MCF 10A (cell line): ENCODE measurements around the gene KCNH1. TPM values are rescaled to one million over a fixed set of nuclear protein-coding genes. Genes with fewer than 3 reads are reported as not detected.

ENCODE experiments used
- BruUV-seq: library from RNA; stranded (reverse); fragments of 400-500 nt; replicated peaks from 2 replicates; lab custom pipeline; 2021; lab: Mats Ljungman, UMichigan
- CTCF ChIA-PET: fragments of 300-600 bp; sonication (Branson Sonifier 250); formaldehyde crosslinking; extraction: SDS; loops from one replicate; lab custom pipeline; 2021; ENCODE audit warnings: antibody characterized with exemption, inconsistent platforms; lab: Yijun Ruan, JAX
- POLR2A ChIA-PET: fragments of 300-600, 350-650 bp; sonication (Branson Sonifier 250); formaldehyde crosslinking; extraction: SDS; loops from one replicate; lab custom pipeline; 2020; ENCODE audit warnings: antibody characterized with exemption, inconsistent platforms; lab: Yijun Ruan, JAX
- DNase-seq: peaks from one replicate; pipeline ENCODE4 v3.0.0-alpha.2; 2018; ENCODE audit not compliant: unreplicated experiment
- H3K27ac Mint-ChIP-seq: one replicate; pipeline ENCODE4 v1.8.0; 2022; ENCODE audit warnings: mild to moderate bottlenecking, low read depth, mixed read lengths; ENCODE audit not compliant: unreplicated experiment
- H3K27me3 Mint-ChIP-seq: one replicate; pipeline ENCODE4 v1.8.0; 2022; ENCODE audit warnings: mixed read lengths; ENCODE audit not compliant: insufficient read depth, unreplicated experiment
- H3K36me3 Mint-ChIP-seq: one replicate; pipeline ENCODE4 v1.8.0; 2022; ENCODE audit warnings: mild to moderate bottlenecking, moderate library complexity, mixed read lengths; ENCODE audit not compliant: insufficient read depth, unreplicated experiment
- H3K4me1 Mint-ChIP-seq: one replicate; pipeline ENCODE4 v1.8.0; 2022; ENCODE audit warnings: mixed read lengths; ENCODE audit not compliant: insufficient read depth, unreplicated experiment
- H3K4me3 Mint-ChIP-seq: one replicate; pipeline ENCODE4 v1.8.0; 2022; ENCODE audit warnings: mild to moderate bottlenecking, moderate library complexity, mixed read lengths; ENCODE audit not compliant: unreplicated experiment
- H3K9me3 Mint-ChIP-seq: one replicate; pipeline ENCODE4 v1.8.0; 2022; ENCODE audit warnings: mixed read lengths; ENCODE audit not compliant: unreplicated experiment
- intact Hi-C: fragments of 100-400 bp; cut with micrococcal nuclease; formaldehyde crosslinking; loops from 2 replicates; pipeline ENCODE4 v1.14.1; 2022
- total RNA-seq: library from RNA; stranded (reverse); gene quantifications from 2 replicates; pipeline ENCODE4 v1.2.3, GENCODE V29; 2022
- TF ChIP-seq, protein P1 (sequence below): fragments of 200-600 bp; IDR thresholded peaks from one replicate; pipeline ENCODE4 v1.8.0; 2022; ENCODE audit warnings: antibody characterized with exemption, mild to moderate bottlenecking; ENCODE audit not compliant: unreplicated experiment

KCNH1 gene
- total RNA-seq, 1 experiment from 2014 or later, result 0.19 TPM

DNA sequence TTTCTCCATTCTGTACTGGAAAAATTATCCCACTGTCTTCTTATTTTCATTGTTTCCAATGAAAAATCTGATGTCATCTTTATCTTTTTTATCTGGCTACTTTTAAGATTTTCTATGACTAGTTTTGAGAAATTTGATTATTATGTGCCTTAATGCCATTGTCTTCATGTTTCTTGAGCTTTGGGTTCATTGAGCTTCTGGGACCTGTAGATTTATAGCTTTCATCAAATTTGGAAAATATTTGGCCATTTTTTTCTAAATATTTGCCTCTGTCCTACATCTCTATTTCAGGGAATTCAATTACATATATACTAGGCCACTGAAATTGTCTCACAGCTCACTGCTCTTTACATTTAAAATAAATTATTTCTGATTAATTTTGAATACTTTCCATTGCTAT is 38.7 kb upstream of the KCNH1 start:
- ChIA-PET CTCF (interaction anchor here (1.8 kb wide), 1 partner anchor 28 kb away, joined by 7 read pairs; no protein-coding TSS in a partner anchor), POLR2A (no interaction called here)
- Mint-ChIP-seq H3K9me3 (peaks cover 31% of the 10 kb centered on the region), H3K4me3 (no peak overlapping the region), H3K27me3 (no peaks in the 10 kb centered on the region), H3K4me1 (peaks cover 12% of the 10 kb centered on the region), H3K36me3 (no peaks in the 10 kb centered on the region), H3K27ac (no peak overlapping the region)
- intact Hi-C loops, result no loop called here
- TF ChIP-seq, protein P1, sequence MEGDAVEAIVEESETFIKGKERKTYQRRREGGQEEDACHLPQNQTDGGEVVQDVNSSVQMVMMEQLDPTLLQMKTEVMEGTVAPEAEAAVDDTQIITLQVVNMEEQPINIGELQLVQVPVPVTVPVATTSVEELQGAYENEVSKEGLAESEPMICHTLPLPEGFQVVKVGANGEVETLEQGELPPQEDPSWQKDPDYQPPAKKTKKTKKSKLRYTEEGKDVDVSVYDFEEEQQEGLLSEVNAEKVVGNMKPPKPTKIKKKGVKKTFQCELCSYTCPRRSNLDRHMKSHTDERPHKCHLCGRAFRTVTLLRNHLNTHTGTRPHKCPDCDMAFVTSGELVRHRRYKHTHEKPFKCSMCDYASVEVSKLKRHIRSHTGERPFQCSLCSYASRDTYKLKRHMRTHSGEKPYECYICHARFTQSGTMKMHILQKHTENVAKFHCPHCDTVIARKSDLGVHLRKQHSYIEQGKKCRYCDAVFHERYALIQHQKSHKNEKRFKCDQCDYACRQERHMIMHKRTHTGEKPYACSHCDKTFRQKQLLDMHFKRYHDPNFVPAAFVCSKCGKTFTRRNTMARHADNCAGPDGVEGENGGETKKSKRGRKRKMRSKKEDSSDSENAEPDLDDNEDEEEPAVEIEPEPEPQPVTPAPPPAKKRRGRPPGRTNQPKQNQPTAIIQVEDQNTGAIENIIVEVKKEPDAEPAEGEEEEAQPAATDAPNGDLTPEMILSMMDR, result no peak
- BruUV-seq, result no TSS peak
- DNase-seq, result no peak

DNA sequence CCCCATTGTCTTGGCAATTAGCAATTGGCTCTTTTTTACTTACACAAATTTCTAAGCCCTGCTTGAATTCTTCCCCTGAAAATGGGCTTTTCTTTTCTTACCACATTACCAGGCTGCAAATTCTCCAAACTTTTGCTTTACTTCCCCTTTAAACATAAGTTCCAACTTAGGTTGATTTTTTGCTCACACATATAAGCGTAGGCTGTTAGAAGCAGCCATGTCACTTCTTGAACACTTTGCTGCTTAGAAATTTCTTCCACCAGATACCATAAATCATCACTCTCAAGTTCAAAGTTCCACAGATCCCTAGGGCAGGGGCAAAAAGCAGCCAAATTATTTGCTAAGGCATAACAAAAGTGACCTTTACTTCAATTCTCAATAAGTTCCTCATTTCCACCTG is 35.4 kb upstream of the KCNH1 start:
- H3K4me1 Mint-ChIP-seq, result peaks cover 5% of the 10 kb centered on the region
- no peaks in the 10 kb centered on the region for H3K36me3 Mint-ChIP-seq

DNA sequence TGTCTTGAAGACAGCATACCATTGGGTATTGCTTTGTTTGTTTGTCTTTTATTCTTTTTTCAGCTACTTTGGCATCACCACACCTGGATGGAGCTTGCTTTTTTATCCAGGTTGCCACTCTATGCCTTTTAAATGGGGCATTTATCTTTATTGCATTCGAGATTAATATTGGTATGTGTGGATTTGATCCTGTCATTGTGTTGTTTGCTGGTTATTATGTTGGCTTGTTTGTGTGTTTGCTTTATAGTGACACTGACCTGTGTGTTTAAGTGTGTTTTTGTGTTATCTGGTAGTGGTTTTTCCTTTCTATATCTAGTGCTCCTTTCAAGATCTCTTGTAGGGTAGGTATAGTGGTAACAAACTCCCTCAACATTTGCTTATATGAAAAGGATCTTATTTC is 24.9 kb upstream of the KCNH1 start:
- intact Hi-C loops, result no loop called here
- Mint-ChIP-seq H3K4me1 (no peaks in the 10 kb centered on the region), H3K9me3 (peaks cover 20% of the 10 kb centered on the region), H3K27ac (no peak overlapping the region), H3K36me3 (no peaks in the 10 kb centered on the region), H3K27me3 (peaks cover 23% of the 10 kb centered on the region), H3K4me3 (no peak overlapping the region)
- CTCF ChIA-PET, result interaction anchor here (0.6 to 0.7 kb wide), 4 partner anchors 99 to 728 kb away, joined by 3 read pairs; no protein-coding TSS in a partner anchor
- DNase-seq, result no peak
- TF ChIP-seq, protein P1, result no peak
- BruUV-seq, result no TSS peak
- POLR2A ChIA-PET, result interaction anchor here (0.5 kb wide), 1 partner anchor 391 kb away, joined by 3 read pairs; no protein-coding TSS in a partner anchor

More for the DNA sequence above, 35.4 kb upstream of the KCNH1 start:
- BruUV-seq, result no TSS peak
- CTCF ChIA-PET, result interaction anchor here (0.7 kb wide), 1 partner anchor 20 kb away, joined by 3 read pairs; no protein-coding TSS in a partner anchor
- Mint-ChIP-seq H3K4me3 (no peak overlapping the region), H3K27ac (no peak overlapping the region), H3K27me3 (no peaks in the 10 kb centered on the region), H3K9me3 (peaks cover 36% of the 10 kb centered on the region)
- no peak for DNase-seq
- intact Hi-C loops, result no loop called here
- TF ChIP-seq, protein P1, result no peak
- POLR2A ChIA-PET, result no interaction called here

DNA sequence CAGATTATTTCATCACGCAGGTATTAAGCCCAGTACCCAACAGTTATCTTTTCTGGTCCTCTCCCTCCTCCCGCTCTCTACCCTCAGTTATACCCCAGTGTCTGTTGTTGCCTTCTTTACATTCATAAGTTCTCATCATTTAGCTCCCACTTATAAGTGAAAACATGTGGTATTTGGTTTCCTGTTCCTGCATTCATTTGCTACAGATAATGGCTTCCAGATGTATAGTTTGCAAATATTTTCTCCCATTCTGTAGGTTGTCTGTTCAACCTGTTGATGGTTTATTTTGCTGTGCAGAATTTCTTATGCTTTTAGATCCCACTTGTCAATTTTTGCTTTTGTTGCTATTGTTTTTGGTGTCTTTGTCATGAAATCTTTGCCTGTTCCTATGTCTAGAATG is 21.1 kb upstream of the KCNH1 start:
- TF ChIP-seq, protein P1, result no peak
- no peaks in the 10 kb centered on the region for H3K36me3 Mint-ChIP-seq
- CTCF ChIA-PET, result interaction anchor here (1.4 kb wide), 1 partner anchor 10 kb away, joined by 6 read pairs; no protein-coding TSS in a partner anchor
- H3K4me3 Mint-ChIP-seq, result no peak overlapping the region
- no peak overlapping the region for H3K27ac Mint-ChIP-seq
- H3K4me1 Mint-ChIP-seq, result no peaks in the 10 kb centered on the region
- BruUV-seq, result no TSS peak
- DNase-seq, result no peak
- POLR2A ChIA-PET, result interaction anchor here (1.3 kb wide), 1 partner anchor 102 kb away, joined by 3 read pairs; no protein-coding TSS in a partner anchor
- H3K27me3 Mint-ChIP-seq, result peaks cover 23% of the 10 kb centered on the region
- peaks cover 20% of the 10 kb centered on the region for H3K9me3 Mint-ChIP-seq
- intact Hi-C loops, result no loop called here
